ENCODE measurements around the gene ARHGAP11A.

ARHGAP11A gene

GRCh38 chr15:32670623-32671022 is 55.3 kb downstream of the ARHGAP11A start:
- DNase-seq (ENCODE audit: low read depth), result no peak
- H3K4me3 ChIP-seq (ENCODE audit: low read length), result no peak overlapping the region
- no peak for TF ChIP-seq CTCF (IDR thresholded peaks at IDR 0.05; ENCODE audit: insufficient read depth, low read depth, low read length, missing control alignments)

GRCh38 chr15:32671339-32672325 is 56.3 kb downstream of the ARHGAP11A start:
- no peak overlapping the region for H3K4me3 ChIP-seq (ENCODE audit: low read length)
- no peak for DNase-seq (ENCODE audit: low read depth)
- no peak for TF ChIP-seq CTCF (IDR thresholded peaks at IDR 0.05; ENCODE audit: insufficient read depth, low read depth, low read length, missing control alignments)

- TF ChIP-seq CTCF (IDR thresholded peaks at IDR 0.05; ENCODE audit: insufficient read depth, low read depth, low read length, missing control alignments), result no peak
- DNase-seq (ENCODE audit: low read depth), result no peak
Measured at GRCh38 chr15:32674681-32675080, 59.4 kb downstream of the ARHGAP11A start.

GRCh38 chr15:32675466-32675865 is 60.2 kb downstream of the ARHGAP11A start:
- no peak for DNase-seq (ENCODE audit: low read depth)
- no peak for TF ChIP-seq CTCF (IDR thresholded peaks at IDR 0.05; ENCODE audit: insufficient read depth, low read depth, low read length, missing control alignments)
- H3K4me3 ChIP-seq (ENCODE audit: low read length), result no peak overlapping the region

More at GRCh38 chr15:32674681-32675080, 59.4 kb downstream of the ARHGAP11A start:
- no peak overlapping the region for H3K4me3 ChIP-seq (ENCODE audit: low read length)

GRCh38 chr15:32676169-32676568 is 60.9 kb downstream of the ARHGAP11A start:
- no peak overlapping the region for H3K4me3 ChIP-seq (ENCODE audit: low read length)
- TF ChIP-seq CTCF (IDR thresholded peaks at IDR 0.05; ENCODE audit: insufficient read depth, low read depth, low read length, missing control alignments), result no peak
- DNase-seq (ENCODE audit: low read depth), result peak; percentile 59

GRCh38 chr15:32677238-32677750 is 62.0 kb downstream of the ARHGAP11A start:
- no peak for TF ChIP-seq CTCF (IDR thresholded peaks at IDR 0.05; ENCODE audit: insufficient read depth, low read depth, low read length, missing control alignments)
- DNase-seq (ENCODE audit: low read depth), result no peak
- no peak overlapping the region for H3K4me3 ChIP-seq (ENCODE audit: low read length)

Measured in epithelial cell of esophagus (primary cell).